GM23248 (cell line): Measurements from ENCODE around the gene APOH. TPM values are rescaled to one million over a fixed set of nuclear protein-coding genes. Genes with fewer than 3 reads are reported as not detected.

Experiments used
- DNase-seq: peaks from one replicate; pipeline ENCODE4 v3.0.0-alpha.2; 2015
- H2AFZ ChIP-seq: fragments of 200-600 bp; sonication (generic); 2 replicates; pipeline ENCODE4 v1.6.1; 2016; ENCODE audit warnings: antibody characterized with exemption
- H3F3A ChIP-seq: fragments of 200-600 bp; sonication (generic); 2 replicates; pipeline ENCODE4 v1.6.1; 2016; ENCODE audit warnings: mild to moderate bottlenecking, antibody characterized with exemption, mixed run types; ENCODE audit not compliant: insufficient read depth
- H3K27ac ChIP-seq: fragments of 200-600 bp; sonication (generic); 2 replicates; pipeline ENCODE4 v1.5.1; 2016; ENCODE audit warnings: mild to moderate bottlenecking
- H3K27me3 ChIP-seq: fragments of 200-600 bp; sonication (generic); replicated peaks from 2 replicates; pipeline ENCODE4 v1.6.1; 2016; ENCODE audit warnings: mild to moderate bottlenecking; ENCODE audit not compliant: insufficient read depth
- H3K36me3 ChIP-seq: fragments of 200-600 bp; sonication (generic); 2 replicates; pipeline ENCODE4 v1.6.1; 2016; ENCODE audit warnings: low read depth, mild to moderate bottlenecking
- H3K4me1 ChIP-seq: fragments of 200-600 bp; sonication (generic); 2 replicates; pipeline ENCODE4 v1.6.1; 2016; ENCODE audit warnings: mild to moderate bottlenecking; ENCODE audit not compliant: insufficient read depth
- H3K4me2 ChIP-seq: fragments of 200-600 bp; sonication (generic); one replicate; pipeline ENCODE4 v1.6.1; 2016; ENCODE audit warnings: mild to moderate bottlenecking; ENCODE audit not compliant: unreplicated experiment
- H3K4me3 ChIP-seq: fragments of 200-600 bp; sonication (generic); 2 replicates; pipeline ENCODE4 v1.5.1; 2016; ENCODE audit warnings: mild to moderate bottlenecking
- H3K79me2 ChIP-seq: fragments of 200-600 bp; sonication (generic); 2 replicates; pipeline ENCODE4 v1.6.1; 2016; ENCODE audit warnings: mild to moderate bottlenecking; ENCODE audit not compliant: insufficient read depth
- H3K9ac ChIP-seq: fragments of 200-600 bp; sonication (generic); 2 replicates; pipeline ENCODE4 v1.6.1; 2016; ENCODE audit warnings: mild to moderate bottlenecking
- H3K9me2 ChIP-seq: fragments of 200-600 bp; sonication (generic); 2 replicates; pipeline ENCODE4 v1.6.1; 2016; ENCODE audit warnings: mixed run types, mild to moderate bottlenecking, moderate library complexity; ENCODE audit not compliant: insufficient read depth
- H3K9me3 ChIP-seq: fragments of 200-600 bp; sonication (generic); one replicate; pipeline ENCODE4 v1.6.1; 2017; ENCODE audit warnings: low read depth
- H4K20me1 ChIP-seq: fragments of 200-600 bp; sonication (generic); 2 replicates; pipeline ENCODE4 v1.6.0; 2016; ENCODE audit not compliant: insufficient read depth
- EZH2 ChIP-seq: fragments of 200-600 bp; sonication (generic); IDR thresholded peaks from 2 replicates; pipeline ENCODE4 v1.6.1; 2018; ENCODE audit warnings: antibody characterized with exemption, mild to moderate bottlenecking; ENCODE audit not compliant: insufficient read depth, poor library complexity, severe bottlenecking
- EZH2phosphoT487 ChIP-seq: fragments of 200-600 bp; sonication (generic); IDR thresholded peaks from 2 replicates; pipeline ENCODE4 v1.6.1; 2018; ENCODE audit warnings: antibody characterized with exemption, moderate library complexity, mild to moderate bottlenecking, low read depth; ENCODE audit not compliant: insufficient read depth
- WGBS, 2 experiments: methylation state at CpG; one replicate each; pipeline ENCODE4 v1.1.6; 2015 to 2017; ENCODE audit warnings: low lambda C conversion rate in 2 of 2, low coverage in 1 of 2; ENCODE audit errors: missing lambda C conversion rate in 2 of 2; 5-methylcytosine and 5-hydroxymethylcytosine counted together
- in situ Hi-C: fragments of 300-500 bp; cut with MboI; formaldehyde crosslinking; loops from 2 replicates; pipeline ENCODE4 v1.15.0; 2020
- polyA plus RNA-seq: library from polyadenylated mRNA; unstranded; fragments of >200 nt; fragmentation: Nextera tagmentation; extraction: Ambion mirVana; gene quantifications from 2 replicates; pipeline ENCODE4 v1.2.1, GENCODE V29; 2016
- total RNA-seq: library from RNA; depleted of rRNA; stranded (reverse); fragments of >200 nt; shearing (Covaris generic); gene quantifications from 2 replicates; pipeline ENCODE4 v1.2.3, GENCODE V29; 2014

The APOH gene
- total and polyA plus RNA-seq, 2 experiments from 2014 or later: not detected

GRCh38 chr17:66172144-66172543 is 57.1 kb downstream of the APOH start:
- WGBS, 2 experiments: 90 to 93% methylated on average over 5 of the region's 5 CpGs

GRCh38 chr17:66171692-66172091 is 57.5 kb downstream of the APOH start:
- no peak overlapping the region for H3K4me2 ChIP-seq
- H3K27me3 ChIP-seq: no peaks in the 10 kb centered on the region
- no peaks in the 10 kb centered on the region for H3K4me1 ChIP-seq
- H4K20me1 ChIP-seq: no peaks in the 10 kb centered on the region
- in situ Hi-C loops: loop anchor here (25.0 kb wide), 1 partner anchor 609 kb away; the partner anchor contains the start of gene AXIN2
- H3K27ac ChIP-seq: no peak overlapping the region
- WGBS, 2 experiments: 59 to 60% methylated on average over 3 of the region's 3 CpGs
- no peaks in the 10 kb centered on the region for H3K9me3 ChIP-seq
- peaks cover 3% of the 10 kb centered on the region; the same call in 1 of the 2 replicates for H3K36me3 ChIP-seq
- no peak overlapping the region for H3K4me3 ChIP-seq
- no peak for DNase-seq
- no peak overlapping the region for H3K9ac ChIP-seq
- TF ChIP-seq EZH2phosphoT487 (no peak), EZH2 (no peak)
- H3F3A ChIP-seq: no peaks in the 10 kb centered on the region
- H3K9me2 ChIP-seq: no peaks in the 10 kb centered on the region
- no peak overlapping the region for H2AFZ ChIP-seq
- no peaks in the 10 kb centered on the region for H3K79me2 ChIP-seq

More at GRCh38 chr17:66172144-66172543, 57.1 kb downstream of the APOH start:
- H3K36me3 ChIP-seq: peaks cover 3% of the 10 kb centered on the region; the same call in 1 of the 2 replicates
- H3K4me2 ChIP-seq: no peak overlapping the region
- in situ Hi-C loops: loop anchor here (25.0 kb wide), 1 partner anchor 610 kb away; the partner anchor contains the start of gene AXIN2
- H3K9me2 ChIP-seq: no peaks in the 10 kb centered on the region
- no peak overlapping the region for H3K4me3 ChIP-seq
- no peak for DNase-seq
- no peak overlapping the region for H3K27ac ChIP-seq
- H3K4me1 ChIP-seq: no peaks in the 10 kb centered on the region
- H3K27me3 ChIP-seq: no peaks in the 10 kb centered on the region
- H3K9ac ChIP-seq: no peak overlapping the region
- no peaks in the 10 kb centered on the region for H3K79me2 ChIP-seq
- no peaks in the 10 kb centered on the region for H3F3A ChIP-seq
- no peaks in the 10 kb centered on the region for H3K9me3 ChIP-seq
- H4K20me1 ChIP-seq: no peaks in the 10 kb centered on the region
- TF ChIP-seq EZH2 (no peak), EZH2phosphoT487 (no peak)
- no peak overlapping the region for H2AFZ ChIP-seq

- Histone ChIP-seq H3K27me3 (no peaks in the 10 kb centered on the region), H4K20me1 (no peaks in the 10 kb centered on the region), H2AFZ (no peak overlapping the region), H3K9ac (no peak overlapping the region), H3K9me3 (no peaks in the 10 kb centered on the region), H3K4me1 (no peaks in the 10 kb centered on the region), H3F3A (no peaks in the 10 kb centered on the region), H3K4me3 (no peak overlapping the region), H3K9me2 (no peaks in the 10 kb centered on the region), H3K79me2 (no peaks in the 10 kb centered on the region), H3K4me2 (no peak overlapping the region), H3K27ac (no peak overlapping the region), H3K36me3 (peaks cover 3% of the 10 kb centered on the region; the same call in 1 of the 2 replicates)
- TF ChIP-seq EZH2phosphoT487 (no peak), EZH2 (no peak)
- in situ Hi-C loops: loop anchor here (25.0 kb wide), 1 partner anchor 609 kb away; the partner anchor contains the start of gene AXIN2
- no peak for DNase-seq
Measured at GRCh38 chr17:66171172-66171571, 58.0 kb downstream of the APOH start.

- WGBS, 2 experiments: 87 to 94% methylated on average over 3 of the region's 3 CpGs
- Histone ChIP-seq H3K4me3 (no peak overlapping the region), H3K9ac (no peak overlapping the region), H3K27ac (no peak overlapping the region), H3K4me2 (no peak overlapping the region), H3K79me2 (no peaks in the 10 kb centered on the region), H3K9me3 (no peaks in the 10 kb centered on the region), H3K27me3 (no peaks in the 10 kb centered on the region), H3F3A (no peaks in the 10 kb centered on the region), H3K4me1 (no peaks in the 10 kb centered on the region), H3K36me3 (peaks cover under 1% of the 10 kb centered on the region; the same call in 1 of the 2 replicates), H2AFZ (no peak overlapping the region), H3K9me2 (no peaks in the 10 kb centered on the region), H4K20me1 (no peaks in the 10 kb centered on the region)
- no peak for DNase-seq
- in situ Hi-C loops: loop anchor here (10.0 to 25.0 kb wide), 2 partner anchors 608 to 875 kb away; partner anchors contain the start of gene AXIN2
- TF ChIP-seq EZH2phosphoT487 (no peak), EZH2 (no peak)
Measured at GRCh38 chr17:66169839-66170238, 59.4 kb downstream of the APOH start.
